NCI-H524 (cell line): ENCODE data around the gene PCDH1.

Experiments
- DNase-seq, 2 experiments: peaks; one replicate each; lab custom pipeline; 2025; lab: John Stamatoyannopoulos, UW

The PCDH1 gene

DNA sequence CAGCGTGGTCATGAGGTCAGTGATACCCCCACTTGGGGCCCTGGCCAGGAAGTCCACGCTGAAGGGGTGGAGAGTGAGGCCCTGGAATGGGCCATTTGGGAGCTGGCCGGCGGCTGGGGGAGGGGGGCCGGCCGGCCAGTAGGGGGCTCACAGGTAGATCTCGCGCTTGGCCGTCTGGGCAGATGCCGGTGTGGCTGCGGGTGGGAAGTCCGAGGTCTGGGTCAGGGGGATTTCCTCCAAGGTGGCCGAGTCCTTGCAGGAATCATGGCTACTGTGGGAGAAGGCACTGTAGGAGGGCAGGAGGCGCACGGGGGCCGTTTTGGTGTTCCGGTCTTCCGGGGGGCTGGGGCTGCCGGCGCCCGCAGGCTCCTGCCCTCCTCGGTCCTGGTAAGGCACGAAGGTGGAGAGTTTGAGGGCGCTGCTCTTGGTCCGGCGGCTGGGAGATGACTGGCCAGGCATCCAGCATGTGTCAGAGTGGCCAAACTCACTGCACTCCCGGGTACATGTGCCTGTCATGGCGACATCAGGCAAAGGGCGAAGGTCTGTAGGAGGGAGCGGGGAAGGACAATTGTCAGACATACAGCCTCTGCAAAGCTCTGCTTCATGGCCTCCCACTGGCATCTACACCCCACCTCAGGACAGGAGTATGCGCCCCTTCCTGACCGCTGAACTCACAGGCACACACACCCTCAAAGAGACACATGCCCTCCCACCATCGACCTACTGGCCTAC lies 24.1 kb downstream of the PCDH1 start:
- no peak for DNase-seq

DNA sequence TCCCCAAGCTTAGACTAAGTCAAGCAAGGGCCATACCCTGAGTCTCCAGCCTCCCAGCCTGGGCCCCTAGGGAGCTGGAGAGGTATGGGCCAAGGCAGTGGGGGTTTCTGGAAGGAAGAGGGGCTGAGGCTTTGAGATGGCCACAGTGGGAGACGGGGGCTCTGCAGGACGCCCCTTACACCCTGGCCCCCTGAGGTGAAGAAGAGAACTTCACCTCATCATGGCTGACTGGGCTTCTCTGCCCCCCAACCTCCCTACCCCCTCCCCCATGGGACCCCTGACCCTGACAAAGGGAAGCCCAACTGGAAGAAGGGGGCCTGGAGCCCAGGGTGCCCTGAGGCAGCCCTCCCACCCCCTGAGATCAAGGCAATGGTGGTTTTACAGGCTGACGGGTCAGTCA lies 25.8 kb downstream of the PCDH1 start:
- no peak for DNase-seq

DNA sequence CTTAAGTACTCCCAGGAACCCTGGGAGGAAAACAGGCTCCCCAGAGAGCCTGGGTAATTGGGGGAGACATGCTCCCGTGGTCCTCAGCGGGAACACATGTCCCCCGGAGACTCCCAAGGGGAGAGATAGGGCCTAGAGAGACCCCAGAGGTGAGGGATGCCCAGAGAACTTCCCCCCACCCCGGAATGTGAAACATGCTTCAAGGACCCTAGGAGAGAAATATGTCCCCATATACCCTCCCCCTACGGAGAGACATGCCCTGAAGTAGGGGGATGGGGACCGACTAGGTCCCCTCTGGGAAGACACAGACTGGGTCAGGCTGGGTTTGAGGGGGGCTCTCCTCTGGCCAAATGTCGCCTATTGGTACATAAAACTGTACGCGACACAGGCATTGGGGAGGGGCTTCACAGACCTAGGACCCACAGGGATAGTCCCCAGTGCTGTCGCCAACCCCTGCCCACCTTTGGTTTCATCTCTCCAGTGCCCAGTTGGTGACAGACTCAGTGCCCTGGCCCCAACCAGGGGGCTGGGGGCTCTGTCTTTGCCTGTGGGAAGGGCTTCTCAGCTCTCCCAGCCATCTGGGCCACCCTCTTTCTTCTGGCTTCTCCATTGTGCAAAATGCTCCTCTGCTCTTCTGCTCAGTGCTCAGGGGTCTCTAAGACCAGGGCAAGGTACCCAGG lies 26.9 kb downstream of the PCDH1 start:
- no peak for DNase-seq

DNA sequence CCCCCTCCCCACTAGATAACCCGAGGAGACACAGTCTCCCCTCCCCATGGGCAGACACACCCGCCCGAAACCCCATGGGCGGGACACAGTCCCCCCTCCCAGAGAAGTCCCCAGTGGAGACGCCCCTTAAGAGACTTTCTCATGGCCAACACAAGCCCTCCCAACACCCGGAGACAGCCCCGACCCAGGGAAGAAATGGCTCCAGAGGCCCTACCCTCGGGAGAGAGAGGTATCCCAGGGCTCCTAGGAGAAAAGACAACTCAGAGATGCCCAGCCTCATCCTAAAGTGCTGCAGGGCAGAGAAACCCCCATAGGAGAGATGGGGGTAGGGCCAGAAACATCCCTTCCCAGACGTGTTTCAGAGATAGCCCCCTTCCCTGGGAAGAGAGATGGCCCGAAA lies 27.4 kb downstream of the PCDH1 start:
- DNase-seq, result no peak

DNA sequence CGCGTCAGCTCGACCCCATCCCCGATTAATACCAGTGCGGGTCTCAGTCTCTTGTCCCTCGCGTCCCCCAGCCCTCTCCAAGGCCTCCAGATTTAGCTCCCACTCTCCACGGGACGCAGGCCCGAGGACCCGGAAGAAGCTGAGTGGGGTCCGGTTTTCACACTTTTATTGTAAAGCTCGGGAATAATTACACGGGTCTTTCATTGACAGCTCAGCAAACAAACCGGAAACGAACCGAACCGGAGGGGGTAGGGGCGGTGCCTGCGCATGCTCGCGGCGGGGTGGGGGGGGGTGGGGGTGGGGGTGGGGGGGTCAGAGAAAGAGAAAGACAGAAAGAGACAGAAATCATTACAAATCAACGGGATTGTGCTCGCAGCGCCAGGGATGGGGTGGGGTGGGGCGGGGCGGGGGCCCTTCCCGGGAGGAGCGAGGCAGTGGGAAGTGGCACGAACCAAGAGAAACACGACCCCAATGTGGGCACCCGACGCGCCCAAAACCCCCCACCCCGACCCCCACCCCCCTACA lies 27.9 kb downstream of the PCDH1 start:
- peak in 1 of 2 experiments; percentile 48 for DNase-seq

DNA sequence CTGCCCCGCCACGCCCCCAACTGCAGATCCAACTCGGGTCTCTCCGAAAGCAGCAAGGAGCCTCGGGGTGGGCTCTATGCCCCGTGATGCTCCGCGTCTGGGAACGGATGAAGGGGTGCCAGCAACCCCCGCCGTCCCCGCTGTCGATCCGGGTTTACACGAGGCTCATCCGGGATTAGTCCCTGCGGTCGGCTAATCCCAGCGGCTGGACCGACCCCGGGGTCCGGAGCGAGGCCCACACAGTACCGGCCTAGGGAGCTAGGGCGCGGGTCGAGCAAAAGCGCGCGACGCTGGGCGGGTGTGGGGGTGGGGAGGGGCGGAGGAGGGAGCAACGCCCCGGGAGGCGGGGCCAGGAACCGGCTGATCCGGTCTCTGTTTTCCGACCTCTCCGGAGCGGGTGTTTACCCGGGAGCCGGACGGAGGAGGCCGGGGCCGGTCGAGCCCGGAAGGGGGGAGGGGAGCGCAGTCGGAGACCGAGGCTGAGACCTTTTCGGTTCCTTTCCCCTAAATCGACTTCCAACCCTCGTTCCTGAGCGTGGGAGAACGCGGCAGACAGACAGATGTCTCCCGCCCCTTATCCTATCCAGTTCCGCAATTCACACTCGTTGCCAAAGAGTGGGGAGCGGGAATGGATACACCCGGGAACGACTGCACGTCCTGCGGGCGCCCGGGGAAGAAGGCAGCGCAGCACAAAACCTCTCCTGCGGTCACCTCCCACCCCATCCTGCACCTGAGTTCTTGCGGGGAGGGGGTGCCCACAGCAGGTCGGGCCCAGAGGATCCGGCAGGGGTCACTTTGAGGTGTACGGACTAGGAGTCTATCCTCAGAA lies 28.6 kb downstream of the PCDH1 start:
- DNase-seq, result peak; percentile 66 to 73

DNA sequence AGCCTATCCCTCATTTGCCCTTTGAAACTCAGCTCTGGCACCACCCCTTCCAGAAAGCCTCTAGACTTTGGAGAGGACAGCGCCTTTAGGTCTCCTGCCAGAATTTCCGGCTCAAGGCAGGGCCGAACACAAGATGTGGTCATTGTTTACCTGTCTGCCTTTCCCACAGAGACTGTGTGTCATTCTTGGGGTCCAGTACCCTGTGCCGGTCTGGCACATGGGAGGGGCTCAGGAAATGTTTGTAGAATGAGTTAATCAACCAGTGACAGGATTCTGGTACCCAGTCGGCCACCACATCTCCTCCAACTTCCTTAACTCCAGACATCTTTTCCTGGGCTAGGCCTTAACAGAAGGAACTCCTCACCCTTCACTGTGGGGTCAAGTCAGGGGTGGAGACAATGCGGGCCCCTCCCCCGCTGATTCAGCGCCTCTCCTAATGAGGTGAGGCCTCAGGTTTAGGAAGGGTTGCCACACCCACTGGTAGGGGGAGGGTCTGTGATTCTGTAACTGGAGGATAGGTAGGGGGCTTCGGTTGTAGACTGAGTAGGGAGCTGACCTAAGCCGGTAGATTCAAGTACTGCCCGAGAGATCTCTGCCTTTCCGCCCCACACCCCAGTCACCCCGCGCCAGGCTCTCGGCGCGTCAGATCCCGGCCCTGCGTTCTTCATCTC lies 29.3 kb downstream of the PCDH1 start:
- DNase-seq, result peak in 1 of 2 experiments; percentile 37

DNA sequence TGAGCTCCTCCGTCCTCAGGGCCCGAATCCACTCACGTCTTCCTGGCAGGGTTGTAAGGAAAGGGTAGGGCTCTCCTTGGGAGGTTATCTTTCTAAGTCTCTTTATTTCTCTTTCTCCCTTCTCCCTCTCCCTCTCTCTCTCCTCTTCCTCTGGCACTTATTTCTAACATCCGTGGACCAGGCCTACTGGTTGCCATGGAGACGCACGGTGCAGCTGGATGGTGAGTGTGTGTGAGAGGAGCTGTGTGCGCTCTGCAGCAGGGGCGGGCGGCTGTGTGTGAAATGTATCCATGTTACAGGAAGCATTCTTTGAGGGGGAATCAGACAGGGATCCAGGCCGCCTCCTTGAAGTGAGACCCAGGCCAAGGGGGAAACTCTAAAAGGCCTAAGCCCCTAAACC lies 32.2 kb downstream of the PCDH1 start:
- DNase-seq, result peak; percentile 76 to 86

DNA sequence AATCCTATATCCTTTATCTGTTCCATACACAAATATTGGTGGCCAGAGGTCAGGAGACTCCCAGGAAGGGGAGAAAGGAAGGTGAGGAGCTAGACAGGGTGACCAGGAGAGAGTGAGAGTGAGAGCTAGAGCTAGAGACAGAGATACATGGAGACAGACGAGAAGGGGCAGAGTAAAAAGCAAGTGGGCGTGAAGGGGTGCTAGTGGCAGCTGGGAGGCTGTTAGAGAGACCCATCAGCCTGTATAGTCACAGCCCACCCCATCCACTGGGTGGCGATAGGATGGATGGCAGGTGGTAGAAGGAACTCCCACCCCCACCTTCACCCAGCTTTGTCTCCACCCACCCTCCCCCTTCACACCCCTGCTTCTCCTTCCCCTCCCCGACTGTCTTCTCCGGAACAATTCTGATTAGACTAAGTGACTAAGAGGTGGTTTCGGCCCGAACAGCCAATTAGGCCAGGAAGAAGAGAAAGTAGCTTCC lies 32.8 kb downstream of the PCDH1 start:
- DNase-seq, result peak; percentile 32 to 65

DNA sequence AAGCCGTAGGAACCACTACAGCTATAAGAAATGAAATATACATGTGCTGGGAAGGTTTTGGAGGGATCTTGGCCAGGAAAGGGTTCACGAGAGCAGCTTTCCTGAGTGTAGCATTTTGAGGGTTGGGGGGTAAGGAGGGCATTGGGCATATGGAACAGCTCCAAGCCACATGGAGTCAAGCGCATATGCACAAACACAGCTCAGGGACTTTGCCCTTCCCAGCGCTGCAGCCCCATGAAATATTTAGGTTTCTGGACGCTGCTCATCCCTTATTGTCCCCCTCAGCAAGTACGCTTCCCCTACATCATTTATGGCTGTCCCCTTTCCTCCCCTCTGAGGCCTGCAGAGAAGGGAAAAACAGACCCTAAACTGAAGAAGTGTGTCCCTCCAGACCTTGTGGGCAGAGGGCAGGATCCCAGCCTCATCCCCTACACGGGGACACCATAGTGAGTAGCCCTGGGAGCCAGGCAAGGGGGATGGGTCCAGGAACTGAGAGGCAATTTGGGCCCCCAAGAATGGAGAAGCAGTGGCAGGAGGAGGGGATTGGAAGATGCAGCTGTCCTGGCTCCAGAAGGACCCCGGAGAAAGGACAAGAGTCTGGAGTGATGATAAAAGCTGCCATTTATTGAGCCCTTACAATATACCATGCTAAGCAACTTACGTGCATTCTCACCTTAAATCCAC lies 33.7 kb downstream of the PCDH1 start:
- DNase-seq, result no peak

DNA sequence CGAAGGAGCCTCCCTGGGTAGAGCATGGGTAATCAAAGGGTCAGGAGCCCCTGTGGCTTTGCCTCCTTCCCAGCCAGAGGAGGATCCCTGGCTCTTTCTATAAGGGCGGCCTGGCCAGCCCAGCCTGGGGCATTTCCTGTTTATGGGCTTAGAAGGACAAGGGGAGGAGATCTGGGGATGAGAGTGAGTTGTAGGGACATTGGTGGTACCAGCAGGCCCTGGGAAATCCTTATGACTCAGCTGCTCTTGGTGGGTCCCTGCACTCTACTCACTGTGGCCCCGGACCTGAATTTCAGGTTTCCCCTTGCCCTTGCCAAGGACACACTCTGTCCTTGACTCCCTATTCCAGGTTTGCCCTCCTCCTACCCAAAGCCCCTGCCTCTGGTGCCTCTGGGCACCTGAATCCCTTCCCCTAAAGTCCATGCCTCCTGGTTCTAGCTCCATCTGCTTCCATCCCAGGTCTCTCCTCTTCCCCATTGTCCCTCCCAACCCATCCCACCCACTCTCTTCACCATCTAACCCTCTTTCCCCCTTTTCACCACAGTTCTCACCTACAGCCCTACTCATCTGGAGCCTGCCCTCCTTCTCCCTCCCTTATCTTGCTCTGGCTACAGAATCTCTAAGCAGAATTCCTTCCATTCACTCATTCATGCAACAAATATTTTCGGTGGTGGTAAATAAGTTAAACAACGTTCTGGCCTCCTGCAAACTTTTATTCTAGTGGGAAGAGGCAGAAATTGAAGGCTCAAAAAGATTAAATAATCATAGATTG lies 34.9 kb downstream of the PCDH1 start:
- no peak for DNase-seq

DNA sequence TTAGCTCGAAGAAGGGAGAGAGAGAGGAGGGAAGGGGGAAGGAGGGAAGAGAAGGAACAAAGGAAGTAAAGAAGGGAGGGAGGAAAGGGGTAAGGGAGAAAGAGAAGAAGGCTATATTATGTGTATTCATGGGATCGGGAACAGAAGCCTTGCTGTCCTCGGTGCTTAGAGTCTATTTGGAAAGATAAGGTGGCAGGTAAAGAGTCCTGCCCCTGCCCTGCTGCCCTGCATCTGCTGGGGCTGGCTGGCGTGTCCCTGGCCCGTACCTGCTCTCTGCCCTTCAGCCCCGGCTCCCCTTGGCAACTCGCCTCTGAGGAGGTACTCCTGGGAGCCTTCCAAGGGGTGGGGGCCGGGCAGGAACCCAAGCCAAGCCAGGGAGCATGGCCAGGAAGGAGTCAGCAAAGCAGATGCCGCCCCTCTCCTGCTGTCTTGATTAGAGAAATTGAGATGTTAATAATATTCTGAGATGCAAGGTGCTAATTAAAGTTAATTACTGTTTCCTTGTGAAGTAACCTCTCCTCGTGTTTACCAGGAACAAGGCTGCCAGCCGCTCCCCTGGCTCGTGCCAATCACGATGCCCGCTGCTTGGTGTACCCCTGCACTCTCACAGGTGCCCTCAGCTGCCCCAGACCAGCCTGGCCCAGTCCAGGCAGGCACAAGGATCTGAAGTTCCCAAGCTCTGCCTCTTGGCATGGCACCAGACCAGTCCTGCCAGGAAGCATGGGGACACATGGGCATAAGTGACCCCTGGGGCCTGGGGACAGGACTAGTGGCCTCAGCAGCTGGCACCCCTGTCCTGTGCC lies 36.6 kb downstream of the PCDH1 start:
- peak in 1 of 2 experiments; percentile 3 for DNase-seq

DNA sequence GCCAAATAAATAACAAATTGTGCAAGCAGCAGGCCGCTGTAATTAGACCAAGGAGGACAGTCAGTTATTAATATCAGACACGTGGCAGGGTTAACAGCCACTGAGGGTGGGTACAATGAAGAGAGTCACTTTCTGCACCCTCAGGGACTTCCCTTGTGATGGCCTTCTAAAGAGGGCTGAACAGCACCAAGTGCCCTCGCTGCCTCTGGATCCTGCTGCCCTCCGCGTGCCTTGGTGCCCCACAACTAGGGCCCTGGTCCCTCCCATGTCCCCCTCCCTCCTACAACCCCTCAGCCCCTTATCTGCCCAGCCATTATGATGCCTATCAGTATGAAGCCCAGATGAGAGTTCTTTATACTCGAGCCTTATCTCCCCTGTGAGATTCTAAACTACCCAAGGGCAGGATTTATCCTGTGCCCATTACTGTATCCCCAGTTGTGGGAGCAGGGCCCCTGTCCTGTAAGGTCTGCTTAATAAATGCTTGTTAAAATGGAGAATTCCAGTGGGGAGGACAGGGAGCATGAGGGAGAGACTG lies 37.3 kb downstream of the PCDH1 start:
- DNase-seq, result no peak

DNA sequence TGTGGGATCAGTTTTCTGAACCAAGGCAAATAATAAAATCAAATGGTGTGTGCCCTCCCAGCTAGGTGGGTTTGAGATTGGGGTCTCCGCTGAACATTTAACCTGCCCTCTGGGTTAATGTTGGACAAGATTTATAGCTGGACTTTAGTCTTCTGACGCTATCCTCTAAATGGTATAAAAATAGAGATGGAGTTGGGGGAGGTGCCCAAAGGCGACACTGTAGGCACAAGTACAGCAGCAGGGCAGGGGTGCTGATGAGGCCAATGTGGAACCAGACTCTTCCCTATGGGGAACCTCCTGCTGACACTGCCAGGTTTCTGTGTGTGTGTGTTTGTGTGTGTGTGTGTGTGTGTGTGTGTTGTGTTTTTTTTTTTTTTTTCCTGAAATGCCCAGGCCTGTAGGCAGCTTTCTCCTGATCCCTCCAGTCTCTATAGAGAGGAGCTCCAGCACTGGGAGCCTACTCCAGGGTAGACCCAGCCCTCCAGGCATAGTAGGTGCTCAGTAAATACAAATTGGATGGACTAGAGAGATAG lies 37.9 kb downstream of the PCDH1 start:
- no peak for DNase-seq

DNA sequence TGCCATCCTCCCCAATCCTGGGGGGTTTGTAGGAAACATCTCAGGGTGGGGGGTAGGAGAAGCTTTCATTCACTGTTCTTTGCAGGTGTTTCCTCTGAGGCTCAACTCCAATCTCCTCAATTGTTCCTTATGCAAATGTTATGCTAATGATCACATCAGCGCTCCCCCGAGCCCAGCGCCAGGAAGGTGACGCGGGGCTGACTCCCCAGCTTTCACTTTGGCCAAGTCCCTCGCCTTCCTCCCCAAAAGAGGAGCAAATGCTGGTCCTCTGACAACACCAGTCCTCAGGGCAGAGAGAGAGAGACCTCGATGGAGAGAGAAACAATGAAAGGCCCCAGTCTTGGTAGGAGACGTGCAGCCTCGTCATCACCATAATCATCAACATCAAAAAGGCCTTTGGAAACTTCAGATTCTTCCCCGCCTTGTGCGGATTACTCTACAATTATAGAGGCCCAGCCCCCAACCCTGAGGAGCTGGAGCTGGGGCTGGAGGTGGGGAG lies 39.1 kb downstream of the PCDH1 start:
- no peak for DNase-seq

DNA sequence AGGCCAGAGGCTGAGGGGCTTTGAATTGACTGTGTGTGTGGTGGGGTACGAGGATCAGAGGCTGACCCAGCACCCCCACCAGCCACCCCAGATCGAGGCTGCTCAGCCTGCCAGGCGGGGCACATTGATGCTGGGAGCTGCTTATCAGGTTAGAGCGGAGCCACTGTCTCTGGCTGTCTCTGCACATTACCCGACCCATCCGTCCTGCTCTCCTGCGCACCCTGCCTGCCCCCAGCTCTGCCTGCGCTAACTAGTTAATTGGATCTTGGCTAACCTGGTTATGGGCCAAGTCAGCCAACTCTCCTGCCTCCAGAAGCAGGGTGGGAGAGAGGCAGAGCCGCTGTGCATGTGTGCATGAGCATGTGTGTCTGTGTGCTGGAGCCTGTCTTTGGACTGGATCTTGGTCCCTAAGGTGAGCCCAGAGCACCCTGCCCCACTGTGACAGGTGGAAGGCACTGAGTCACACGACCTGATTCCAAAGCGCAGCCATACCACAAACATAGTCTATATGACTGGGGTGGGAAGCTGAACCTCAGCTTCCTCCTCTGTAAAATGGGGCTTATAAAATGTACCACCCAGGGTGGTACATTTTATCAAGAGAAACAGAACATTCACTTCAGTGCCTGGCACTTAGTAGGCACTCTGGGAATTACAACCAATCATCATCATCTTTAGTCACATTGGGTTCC lies 39.7 kb downstream of the PCDH1 start:
- no peak for DNase-seq

DNA sequence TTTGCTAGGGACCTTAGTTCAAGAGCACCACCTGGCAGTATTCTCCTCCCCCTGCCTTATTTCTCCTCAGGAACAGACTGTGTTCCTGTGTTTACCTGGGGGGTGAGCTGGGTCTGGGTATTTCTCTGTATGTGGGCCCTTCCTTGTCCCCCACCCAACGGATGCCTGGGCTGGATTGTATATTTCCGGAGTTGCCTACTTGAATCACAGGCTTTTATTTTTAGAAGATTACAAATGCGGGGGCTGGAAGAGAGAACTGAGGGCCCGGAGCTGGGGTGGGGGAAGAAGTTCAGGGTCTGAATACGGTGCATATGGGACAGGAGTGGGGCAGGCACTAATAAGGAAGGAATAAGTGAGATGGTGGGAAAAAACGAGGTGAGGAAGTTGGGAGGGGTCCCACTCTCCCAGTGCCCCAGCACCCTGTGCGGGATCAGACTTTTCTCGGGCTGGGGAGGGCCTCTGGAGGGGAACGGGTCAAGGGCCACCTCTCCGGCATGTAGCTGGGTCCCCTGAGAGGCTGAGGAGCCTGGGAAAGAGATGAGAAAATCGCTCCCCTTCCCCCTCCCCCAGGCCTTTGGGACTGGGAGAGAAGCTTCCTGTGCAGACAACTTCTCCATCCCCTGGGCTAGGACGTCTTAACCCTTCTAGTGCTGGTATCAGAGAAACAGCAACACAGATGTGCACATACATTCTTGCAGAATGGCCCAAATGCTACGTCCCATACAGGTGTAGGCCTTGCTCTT lies 42.1 kb downstream of the PCDH1 start:
- no peak for DNase-seq

DNA sequence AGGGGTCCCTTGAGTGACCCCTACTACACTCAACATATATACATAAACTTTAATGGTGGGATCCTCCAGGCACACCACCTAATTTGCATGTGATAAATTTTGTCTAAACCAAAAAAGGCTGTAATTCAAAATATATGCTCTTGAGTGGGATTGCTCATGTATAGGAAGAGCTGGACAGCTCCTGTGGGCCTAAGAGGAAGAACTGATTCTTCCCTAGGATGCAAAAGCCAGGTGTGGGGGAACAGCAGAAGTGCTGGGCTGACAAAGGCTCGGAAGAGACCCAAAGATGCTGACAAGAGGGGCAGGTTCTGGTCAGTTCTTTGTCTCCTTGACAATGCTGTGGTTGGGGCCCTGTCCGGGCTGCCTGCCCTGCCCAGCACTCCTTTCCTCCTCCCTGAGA lies 43.9 kb downstream of the PCDH1 start:
- DNase-seq, result no peak
